H1 (cell line): ENCODE results near the gene CTDSP1. TPM values are rescaled to one million over a fixed set of nuclear protein-coding genes. Genes with fewer than 3 reads are reported as not detected.

ENCODE experiments used
- CTCF ChIA-PET: fragments of 300-600 bp; sonication (Branson Sonifier 250); formaldehyde crosslinking; loops from one replicate; lab custom pipeline; 2021; ENCODE audit not compliant: partially characterized antibody; lab: Charles Lee
- POLR2A ChIA-PET: fragments of 300-600 bp; sonication (Branson Sonifier 250); formaldehyde crosslinking; loops from one replicate; lab custom pipeline; 2021; ENCODE audit warnings: inconsistent platforms; ENCODE audit not compliant: partially characterized antibody; lab: Charles Lee
- DNase-seq, 2 experiments: peaks; one replicate each; pipeline versions ENCODE4 v3.0.0 to v3.0.0-alpha.2; 2010 to 2022; ENCODE audit warnings: low spot score in 2 of 2, low read depth in 1 of 2, mixed read lengths in 1 of 2
- FAIRE-seq: peaks from 2 replicates; lab custom pipeline; 2011; peaks lifted over from hg19 to GRCh38; lab: Jason Lieb, UNC
- H2AFZ ChIP-seq: 2 replicates; pipeline ENCODE4 v1.8.1; 2012; ENCODE audit warnings: low read length, inconsistent platforms
- H2AK5ac ChIP-seq: 2 replicates; pipeline ENCODE4 v1.6.1; 2013; ENCODE audit warnings: low read depth, low read length
- H2BK120ac ChIP-seq: replicated peaks from 2 replicates; pipeline ENCODE3; 2013; ENCODE audit warnings: low read depth, low read length, inconsistent platforms
- H2BK12ac ChIP-seq: 2 replicates; pipeline ENCODE4 v1.6.1; 2013; ENCODE audit warnings: low read depth, low read length
- H2BK15ac ChIP-seq: 2 replicates; pipeline ENCODE4 v1.6.1; 2013; ENCODE audit warnings: low read length
- H2BK20ac ChIP-seq: 2 replicates; pipeline ENCODE4 v1.6.1; 2013; ENCODE audit warnings: low read length
- H2BK5ac ChIP-seq: 2 replicates; pipeline ENCODE4 v1.6.1; 2013; ENCODE audit warnings: low read depth, low read length
- H3K14ac ChIP-seq: 2 replicates; pipeline ENCODE4 v1.6.1; 2013; ENCODE audit warnings: inconsistent platforms; ENCODE audit not compliant: insufficient read length
- H3K18ac ChIP-seq: 2 replicates; pipeline ENCODE4 v1.6.1; 2013; ENCODE audit warnings: low read length; ENCODE audit errors: extremely low read depth
- H3K23ac ChIP-seq: 2 replicates; pipeline ENCODE4 v1.6.1; 2013; ENCODE audit warnings: inconsistent platforms; ENCODE audit not compliant: insufficient read length
- H3K23me2 ChIP-seq: 2 replicates; pipeline ENCODE4 v1.6.1; 2013; ENCODE audit warnings: low read depth, low read length
- H3K27ac ChIP-seq: 2 replicates; pipeline ENCODE4 v1.6.1; 2011; ENCODE audit warnings: low read depth, low read length, inconsistent platforms
- H3K27me3 ChIP-seq, 4 experiments: replicated peaks in 1 of 4; 1 replicate in 1 of 4; 2 replicates in 3 of 4; pipeline versions ENCODE4 v1.6.1 to v1.8.1; 2011 to 2013; ENCODE audit warnings: low read length in 3 of 4, mild to moderate bottlenecking in 3 of 4, inconsistent platforms in 2 of 4, mixed read lengths in 2 of 4, moderate library complexity in 1 of 4; ENCODE audit not compliant: control insufficient read depth in 3 of 4, insufficient read depth in 3 of 4; ENCODE audit errors: extremely low read depth in 1 of 4
- H3K36me3 ChIP-seq, 4 experiments: 2 replicates each; pipeline versions ENCODE4 v1.6.1 to v1.8.1; 2011 to 2013; ENCODE audit warnings: mild to moderate bottlenecking in 4 of 4, low read length in 3 of 4, moderate library complexity in 2 of 4, control low read depth in 1 of 4, inconsistent platforms in 1 of 4; ENCODE audit not compliant: insufficient read depth in 4 of 4, control insufficient read depth in 2 of 4
- H3K4ac ChIP-seq: replicated peaks from 2 replicates; pipeline ENCODE3; 2013; ENCODE audit warnings: low read length, low read depth, mixed read lengths, inconsistent platforms; ENCODE audit not compliant: insufficient read length
- H3K4me1 ChIP-seq, 4 experiments: replicated peaks in 1 of 4; 1 replicate in 1 of 4; 2 replicates in 3 of 4; pipeline versions ENCODE4 v1.6.1 to v1.8.1; 2011 to 2013; ENCODE audit warnings: low read length in 3 of 4, inconsistent platforms in 2 of 4, mixed read lengths in 1 of 4; ENCODE audit not compliant: insufficient read depth in 4 of 4, control insufficient read depth in 3 of 4
- H3K4me2 ChIP-seq, 2 experiments: 2 replicates each; pipeline versions ENCODE4 v1.6.1 to v1.8.1; 2011 to 2013; ENCODE audit warnings: low read depth in 2 of 2, low read length in 2 of 2, control low read depth in 1 of 2, inconsistent platforms in 1 of 2, mild to moderate bottlenecking in 1 of 2; ENCODE audit not compliant: insufficient read depth in 1 of 2
- H3K4me3 ChIP-seq, 4 experiments: fragments of 200-600, 300-600 bp in 1 of 4; sonication (generic), shearing (Covaris generic), sonication (Bioruptor Twin) in 1 of 4; 2 replicates each; pipeline versions ENCODE4 v1.5.1 to v1.8.1; 2011 to 2016; ENCODE audit warnings: low read length in 4 of 4, low read depth in 3 of 4, control low read depth in 2 of 4, inconsistent platforms in 2 of 4, mild to moderate bottlenecking in 2 of 4, mixed read lengths in 1 of 4, moderate library complexity in 1 of 4; ENCODE audit not compliant: insufficient read depth in 2 of 4; ENCODE audit errors: extremely low read depth in 1 of 4
- H3K56ac ChIP-seq: replicated peaks from 2 replicates; pipeline ENCODE3; 2013; ENCODE audit warnings: low read depth, mild to moderate bottlenecking, mixed read lengths, low read length, inconsistent platforms; ENCODE audit not compliant: insufficient read length
- H3K79me1 ChIP-seq: 2 replicates; pipeline ENCODE4 v1.6.1; 2013; ENCODE audit warnings: low read depth, low read length, control low read depth
- H3K79me2 ChIP-seq, 2 experiments: 2 replicates each; pipeline versions ENCODE4 v1.6.1 to v1.8.1; 2012 to 2013; ENCODE audit warnings: low read length in 2 of 2, mild to moderate bottlenecking in 2 of 2, inconsistent platforms in 1 of 2; ENCODE audit not compliant: insufficient read depth in 2 of 2, control insufficient read depth in 1 of 2
- H3K9ac ChIP-seq, 4 experiments: replicated peaks in 1 of 4; 1 replicate in 1 of 4; 2 replicates in 3 of 4; pipeline versions ENCODE4 v1.6.1 to v1.8.1; 2011 to 2013; ENCODE audit warnings: low read depth in 3 of 4, low read length in 3 of 4, control low read depth in 2 of 4, mild to moderate bottlenecking in 2 of 4, moderate library complexity in 2 of 4, inconsistent platforms in 1 of 4; ENCODE audit errors: extremely low read depth in 1 of 4
- H3K9me3 ChIP-seq, 2 experiments: 2 replicates each; pipeline versions ENCODE4 v1.6.1 to v1.8.1; 2012 to 2013; ENCODE audit warnings: mild to moderate bottlenecking in 2 of 2, moderate library complexity in 2 of 2, control low read depth in 1 of 2, inconsistent platforms in 1 of 2, low read depth in 1 of 2, low read length in 1 of 2, mixed read lengths in 1 of 2; ENCODE audit not compliant: insufficient read depth in 2 of 2
- H4K20me1 ChIP-seq, 2 experiments: replicated peaks in 1 of 2; 2 replicates each; pipeline versions ENCODE3 to v1.8.1; 2011 to 2013; ENCODE audit warnings: inconsistent platforms in 2 of 2, low read length in 2 of 2, mild to moderate bottlenecking in 1 of 2; ENCODE audit not compliant: insufficient read depth in 2 of 2, control insufficient read depth in 1 of 2
- H4K5ac ChIP-seq: 2 replicates; pipeline ENCODE4 v1.6.1; 2013; ENCODE audit warnings: low read length, low read depth, mixed read lengths, inconsistent platforms; ENCODE audit not compliant: insufficient read length
- H4K8ac ChIP-seq: 2 replicates; pipeline ENCODE4 v1.8.0; 2013; ENCODE audit warnings: mild to moderate bottlenecking, moderate library complexity, low read length, inconsistent platforms; ENCODE audit not compliant: insufficient read depth; ENCODE audit errors: extremely low read depth
- H4K91ac ChIP-seq: replicated peaks from 2 replicates; pipeline ENCODE3; 2013; ENCODE audit warnings: low read length, mixed read lengths, inconsistent platforms; ENCODE audit not compliant: insufficient read length
- ASH2L ChIP-seq: fragments of 200-600, 300-600 bp; sonication (generic); IDR thresholded peaks from one replicate; pipeline ENCODE4 v1.7.1; 2017; ENCODE audit warnings: low read length
- BRCA1 ChIP-seq: IDR thresholded peaks from 2 replicates; pipeline ENCODE4 v1.6.1; 2012; ENCODE audit warnings: low read depth, low read length, improper control_type of control experiment
- CHD2 ChIP-seq: IDR thresholded peaks from 2 replicates; pipeline ENCODE4 v1.6.1; 2012; ENCODE audit warnings: low read length, improper control_type of control experiment
- E2F6 ChIP-seq: IDR thresholded peaks from 2 replicates; pipeline ENCODE4 v1.6.1; 2012; ENCODE audit warnings: inconsistent platforms
- EZH2 ChIP-seq: fragments of 200-600 bp; sonication (generic); IDR thresholded peaks from 2 replicates; pipeline ENCODE4 v1.7.1; 2012; ENCODE audit warnings: low read depth, mild to moderate bottlenecking, moderate library complexity, low read length, inconsistent platforms; ENCODE audit not compliant: severe bottlenecking
- FOSL1 ChIP-seq: IDR thresholded peaks from 2 replicates; pipeline ENCODE4 v1.6.1; 2011; ENCODE audit warnings: mild to moderate bottlenecking, low read depth, low read length, moderate library complexity; ENCODE audit not compliant: insufficient read depth
- HDAC2 ChIP-seq, 2 experiments: fragments of 300-600 bp in 1 of 2; sonication (generic) in 1 of 2; IDR thresholded peaks; 2 replicates each; pipeline ENCODE4 v1.6.1; 2011 to 2012; ENCODE audit warnings: low read depth in 2 of 2, low read length in 2 of 2, mild to moderate bottlenecking in 2 of 2, moderate library complexity in 2 of 2, borderline replicate concordance in 1 of 2, inconsistent platforms in 1 of 2
- JUND ChIP-seq: IDR thresholded peaks from 2 replicates; pipeline ENCODE4 v1.6.1; 2011; ENCODE audit warnings: mild to moderate bottlenecking, improper control_type of control experiment, low read length
- KDM4A ChIP-seq: IDR thresholded peaks from one replicate; pipeline ENCODE4 v1.7.1; 2012; ENCODE audit warnings: low read depth, mild to moderate bottlenecking, moderate library complexity, low read length, inconsistent platforms; ENCODE audit not compliant: severe bottlenecking
- RXRA ChIP-seq: IDR thresholded peaks from 2 replicates; pipeline ENCODE4 v1.6.1; 2011; ENCODE audit warnings: low read depth, mild to moderate bottlenecking, low read length, moderate library complexity; ENCODE audit not compliant: insufficient read depth
- TAF1 ChIP-seq: IDR thresholded peaks from 2 replicates; pipeline ENCODE4 v1.6.1; 2011; ENCODE audit warnings: mild to moderate bottlenecking, low read depth, low read length
- YY1 ChIP-seq: IDR thresholded peaks from 2 replicates; pipeline ENCODE4 v1.6.1; 2011; ENCODE audit warnings: low read depth, mild to moderate bottlenecking, low read length
- WGBS, 2 experiments: shearing (Covaris generic) in 1 of 2; methylation state at CpG; one replicate each; pipeline versions ENCODE4 v1.1.6 to v1.1.7; 2013 to 2015; ENCODE audit warnings: low lambda C conversion rate in 2 of 2, mixed read lengths in 2 of 2, inconsistent platforms in 1 of 2, low coverage in 1 of 2, missing lambda C conversion rate in 1 of 2; ENCODE audit not compliant: insufficient replicate concordance in 2 of 2, insufficient coverage in 1 of 2, insufficient read length in 1 of 2; ENCODE audit errors: extremely low coverage in 1 of 2, missing lambda C conversion rate in 1 of 2; 5-methylcytosine and 5-hydroxymethylcytosine counted together
- polyA plus RNA-seq, 7 experiments: library from polyadenylated mRNA; depleted of rRNA in 3 of 7; stranded (reverse) in 5 of 7; unstranded in 2 of 7; fragments of >200 nt in 5 of 7; fragments of 200-250 nt in 2 of 7; gene quantifications; 1 replicate in 5 of 7; 2 replicates in 1 of 7; 4 replicates in 1 of 7; pipeline versions ENCODE4 v1.2.1 to v1.2.3, GENCODE V29; 2011 to 2013; ENCODE audit warnings: missing spikeins in 2 of 7, mixed read lengths in 2 of 7
- total RNA-seq: library from RNA; stranded (reverse); fragmentation: NEBNext Ultra II Directional; extraction: Animal tissue kit (Norgen Biotek cat#: 25700); gene quantifications from 2 replicates; pipeline ENCODE4 v1.2.1, GENCODE V29; 2021

The CTDSP1 gene
- total and polyA plus RNA-seq, 2 of the 8 experiments (the other 6 are each of a cell fraction or from before 2014, with no cell fraction given): 20.3 to 35.2 TPM

- H3K36me3 ChIP-seq: no peaks in the 10 kb centered on the region
- peak overlapping the region; percentile 82 to 84 for H3K4me2 ChIP-seq
- DNase-seq (no peak), FAIRE-seq (no peak)
- whole genome bisulfite sequencing, 2 experiments: 18% methylated on average over 16 of the region's 16 CpGs; no CpG with 5 or more reads in 1 of the 2 experiments
- H3K9ac ChIP-seq: no peak overlapping the region
- POLR2A ChIA-PET: interaction anchor here (1.2 to 4.4 kb wide), 6 partner anchors 9 to 183 kb away, joined by 3 to 35 read pairs (median 4); partner anchors contain the start of genes AAMP, PNKD and SLC11A1
- peaks cover 23% of the 10 kb centered on the region; the same call in 1 of the 2 replicates for H3K23me2 ChIP-seq
- H3K56ac ChIP-seq: no peak overlapping the region
- peak overlapping the region; percentile 34 for H2AFZ ChIP-seq
- H2BK5ac ChIP-seq: no peak overlapping the region
- H2BK15ac ChIP-seq: no peak overlapping the region
- no peak overlapping the region for H4K8ac ChIP-seq
- no peak overlapping the region for H2AK5ac ChIP-seq
- H3K14ac ChIP-seq: no peak overlapping the region
- no peaks in the 10 kb centered on the region for H3K79me1 ChIP-seq
- no peak overlapping the region for H3K23ac ChIP-seq
- no peak overlapping the region for H2BK20ac ChIP-seq
- peak overlapping the region; percentile 30 to 77 (median 54); a peak in 6 of 8 replicates for H3K4me3 ChIP-seq
- H4K20me1 ChIP-seq: no peaks in the 10 kb centered on the region
- no peak overlapping the region for H2BK12ac ChIP-seq
- peak overlapping the region; percentile 72 for H2BK120ac ChIP-seq
- peaks cover 22 to 34% (median 31%) of the 10 kb centered on the region in 4 experiments for H3K27me3 ChIP-seq
- CTCF ChIA-PET: interaction anchor here (0.7 to 7.5 kb wide), 10 partner anchors 10 to 122 kb away, joined by 3 to 96 read pairs (median 9); partner anchors contain the start of genes AAMP, CATIP, PNKD and TMBIM1
- H4K5ac ChIP-seq: no peak overlapping the region
- H3K79me2 ChIP-seq: no peaks in the 10 kb centered on the region
- peaks cover 0 to 34% (median 22%) of the 10 kb centered on the region in 4 experiments; a peak in 6 of 7 replicates for H3K4me1 ChIP-seq
- no peak overlapping the region for H4K91ac ChIP-seq
- no peak overlapping the region for H3K4ac ChIP-seq
- no peaks in the 10 kb centered on the region for H3K9me3 ChIP-seq
- H3K18ac ChIP-seq: 0 out of 2 replicates have a peak overlapping the region, but pooled peaks have one; percentile 48
- no peak overlapping the region for H3K27ac ChIP-seq
- TF ChIP-seq TAF1 (no peak), ASH2L (no peak), YY1 (no peak), CHD2 (no peak), FOSL1 (no peak), JUND (no peak), E2F6 (no peak), RXRA (no peak), KDM4A (no peak), BRCA1 (no peak), EZH2 (no peak), HDAC2 (IDR thresholded peaks at IDR 0.05; ENCODE audit: borderline replicate concordance in 1 of 2, low read depth in 2 of 2, low read length in 2 of 2) (no peak)
Measured at GRCh38 chr2:218395456-218395825, 4.2 kb upstream of the CTDSP1 start.
